VCaP (cell line): ENCODE results near the gene SLC34A1.

Experiments used
- H3K27ac ChIP-seq: fragments of 450-650 bp; 2 replicates; pipeline ENCODE4 v1.5.1; 2017
- TF ChIP-seq, protein P1 (sequence below): fragments of 450-650 bp; conservative IDR thresholded peaks from 2 replicates; pipeline ENCODE4 v1.5.1; 2017; ENCODE audit warnings: mild to moderate bottlenecking, moderate library complexity

Gene SLC34A1

DNA sequence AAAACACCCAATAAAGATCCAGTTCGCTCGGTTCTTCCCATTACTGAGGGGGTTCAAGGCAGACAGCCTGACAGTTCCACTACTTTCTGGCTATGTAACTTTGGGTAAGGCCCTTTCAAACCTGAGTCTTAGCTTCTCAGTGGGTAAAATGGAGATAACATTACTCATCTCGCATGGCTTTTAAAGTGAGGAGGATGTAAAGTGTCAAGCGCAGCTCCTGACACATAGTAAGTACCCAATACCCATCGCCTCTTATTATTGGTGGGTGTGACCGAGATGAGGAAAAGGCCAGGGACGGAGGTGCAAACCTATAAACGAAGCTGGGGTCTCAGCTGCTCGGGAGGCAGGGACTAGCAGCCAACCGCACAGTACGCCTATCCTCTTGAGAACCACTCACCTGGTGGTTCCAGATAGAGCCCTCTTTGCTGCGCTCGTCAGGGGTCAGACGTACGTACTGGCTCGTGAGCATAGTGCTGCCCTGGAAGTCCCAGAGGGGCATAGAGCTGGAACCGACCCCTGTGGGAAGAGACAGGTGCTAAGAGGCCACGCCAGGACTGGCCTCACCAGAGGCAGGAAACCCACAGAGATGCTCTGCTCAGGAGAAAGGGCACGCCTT lies 33.4 kb upstream of the SLC34A1 start:
- TF ChIP-seq, protein P1, sequence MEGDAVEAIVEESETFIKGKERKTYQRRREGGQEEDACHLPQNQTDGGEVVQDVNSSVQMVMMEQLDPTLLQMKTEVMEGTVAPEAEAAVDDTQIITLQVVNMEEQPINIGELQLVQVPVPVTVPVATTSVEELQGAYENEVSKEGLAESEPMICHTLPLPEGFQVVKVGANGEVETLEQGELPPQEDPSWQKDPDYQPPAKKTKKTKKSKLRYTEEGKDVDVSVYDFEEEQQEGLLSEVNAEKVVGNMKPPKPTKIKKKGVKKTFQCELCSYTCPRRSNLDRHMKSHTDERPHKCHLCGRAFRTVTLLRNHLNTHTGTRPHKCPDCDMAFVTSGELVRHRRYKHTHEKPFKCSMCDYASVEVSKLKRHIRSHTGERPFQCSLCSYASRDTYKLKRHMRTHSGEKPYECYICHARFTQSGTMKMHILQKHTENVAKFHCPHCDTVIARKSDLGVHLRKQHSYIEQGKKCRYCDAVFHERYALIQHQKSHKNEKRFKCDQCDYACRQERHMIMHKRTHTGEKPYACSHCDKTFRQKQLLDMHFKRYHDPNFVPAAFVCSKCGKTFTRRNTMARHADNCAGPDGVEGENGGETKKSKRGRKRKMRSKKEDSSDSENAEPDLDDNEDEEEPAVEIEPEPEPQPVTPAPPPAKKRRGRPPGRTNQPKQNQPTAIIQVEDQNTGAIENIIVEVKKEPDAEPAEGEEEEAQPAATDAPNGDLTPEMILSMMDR = no peak
- peak overlapping the region; percentile 97 for H3K27ac ChIP-seq

DNA sequence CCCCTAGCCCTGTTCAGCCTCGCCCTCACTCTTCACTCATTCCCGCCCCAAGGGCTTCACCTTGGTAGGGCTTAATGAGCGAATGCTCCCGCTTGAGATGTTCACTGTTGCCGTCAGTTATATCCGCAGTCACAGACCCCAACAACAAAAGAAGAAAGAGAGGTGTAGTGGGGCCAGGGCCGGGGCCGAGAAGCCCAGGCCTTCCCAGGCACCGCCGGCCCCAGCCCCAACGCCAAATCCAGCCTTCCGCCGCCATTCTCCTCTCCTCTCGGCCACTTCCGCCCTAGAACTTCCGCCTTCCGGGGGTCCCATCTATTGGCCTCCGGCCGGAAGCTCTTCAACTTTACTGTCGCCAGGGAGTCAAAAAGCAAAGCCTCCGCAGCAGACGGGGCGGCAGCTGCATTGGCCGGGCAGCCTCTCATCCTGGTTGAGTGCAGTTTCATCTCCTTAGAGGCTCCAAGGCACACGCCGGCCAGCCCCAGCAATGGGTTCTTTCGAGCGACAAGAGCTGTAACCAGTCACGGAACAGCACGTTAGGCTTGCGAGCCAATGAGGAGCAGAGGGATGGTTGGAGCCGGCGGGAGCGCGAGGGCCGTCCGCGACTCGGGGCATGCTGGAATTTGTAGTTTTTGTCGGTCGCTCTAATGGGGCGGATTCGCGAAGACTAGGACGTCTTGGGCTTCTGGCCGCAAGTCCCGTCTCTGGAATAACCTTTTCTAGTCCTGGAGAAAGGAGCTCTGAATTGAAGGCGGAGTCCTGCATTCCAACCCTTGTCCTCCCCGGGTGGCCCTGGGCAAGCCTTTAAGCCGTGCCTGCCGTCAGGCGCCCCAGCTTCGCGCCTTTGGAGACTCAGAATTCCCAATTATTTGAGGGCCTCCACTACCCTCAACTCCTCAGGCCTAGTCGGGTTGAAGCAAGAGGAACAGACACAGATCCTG lies 32.6 kb upstream of the SLC34A1 start, which contains the start of gene LMAN2:
Gene LMAN2 (minus strand): TSS at position 277 of the 938 bp plus-strand sequence. CDS start 21 bp downstream, at position 256.
- peak within 1 kb of the TSS; percentile 97 for H3K27ac ChIP-seq
- TF ChIP-seq, protein P1 = no peak

DNA sequence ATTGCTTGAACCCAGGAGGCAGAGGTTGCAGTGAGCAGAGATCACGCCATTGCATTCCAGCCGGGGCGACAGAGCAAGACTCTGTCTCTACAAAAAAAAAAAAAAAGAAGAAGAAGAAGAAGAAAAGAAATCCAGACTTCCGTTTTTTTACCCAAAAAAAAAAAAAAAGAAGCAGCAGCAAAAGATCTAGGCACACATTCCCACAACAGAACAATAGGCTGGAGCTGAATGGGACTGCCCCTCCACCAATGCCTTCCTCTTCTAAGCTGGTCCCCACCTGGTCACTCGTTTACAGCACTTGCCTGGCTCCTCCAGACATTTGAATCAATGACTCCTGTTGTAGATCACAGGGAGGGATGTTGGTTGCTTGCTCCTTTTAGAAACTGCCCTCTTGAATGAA lies 31.1 kb upstream of the SLC34A1 start:
- no peak overlapping the region for H3K27ac ChIP-seq
- TF ChIP-seq, protein P1 = no peak

DNA sequence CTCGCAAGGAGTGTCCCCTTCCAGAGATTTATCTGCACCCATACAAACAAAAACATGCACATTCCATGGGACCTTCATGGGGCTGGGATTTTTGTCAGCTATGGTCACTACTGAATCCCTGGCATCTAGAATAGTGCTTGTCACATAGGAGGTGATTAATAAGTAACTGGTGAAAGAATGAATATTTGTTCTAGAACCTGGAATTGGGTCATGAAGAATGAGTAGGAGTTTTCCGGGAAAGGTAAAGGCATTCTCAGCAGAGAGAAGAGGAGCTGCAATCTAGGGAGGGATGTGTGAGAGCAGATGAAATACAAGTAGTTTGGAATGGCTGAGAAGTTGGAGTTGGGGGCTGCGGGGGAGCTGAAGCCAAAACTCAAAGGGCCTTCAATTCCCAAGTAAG lies 30.0 kb upstream of the SLC34A1 start:
- TF ChIP-seq, protein P1 = no peak

DNA sequence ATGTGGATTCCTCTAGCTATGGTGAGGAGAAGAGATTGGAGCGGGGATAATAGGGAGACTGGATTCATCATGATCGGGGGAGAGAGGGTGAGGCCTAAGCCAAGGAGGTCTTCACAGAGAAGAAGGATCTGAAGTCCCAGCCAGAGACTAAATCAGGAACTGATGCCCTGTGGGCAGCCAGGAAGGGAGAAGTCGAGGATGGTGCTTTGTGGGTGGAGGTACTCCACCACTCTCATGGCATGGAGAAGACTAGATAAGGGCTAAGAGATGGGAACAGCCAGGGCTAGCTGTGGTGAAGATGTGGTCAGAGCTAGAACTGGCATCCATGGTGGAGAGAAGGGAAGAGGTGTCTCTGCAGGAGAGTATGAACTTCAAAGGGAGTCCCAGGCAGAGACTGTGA lies 29.5 kb upstream of the SLC34A1 start:
- H3K27ac ChIP-seq = no peak overlapping the region
- TF ChIP-seq, protein P1 = no peak

More for the DNA sequence above, 30.0 kb upstream of the SLC34A1 start:
- no peak overlapping the region for H3K27ac ChIP-seq

DNA sequence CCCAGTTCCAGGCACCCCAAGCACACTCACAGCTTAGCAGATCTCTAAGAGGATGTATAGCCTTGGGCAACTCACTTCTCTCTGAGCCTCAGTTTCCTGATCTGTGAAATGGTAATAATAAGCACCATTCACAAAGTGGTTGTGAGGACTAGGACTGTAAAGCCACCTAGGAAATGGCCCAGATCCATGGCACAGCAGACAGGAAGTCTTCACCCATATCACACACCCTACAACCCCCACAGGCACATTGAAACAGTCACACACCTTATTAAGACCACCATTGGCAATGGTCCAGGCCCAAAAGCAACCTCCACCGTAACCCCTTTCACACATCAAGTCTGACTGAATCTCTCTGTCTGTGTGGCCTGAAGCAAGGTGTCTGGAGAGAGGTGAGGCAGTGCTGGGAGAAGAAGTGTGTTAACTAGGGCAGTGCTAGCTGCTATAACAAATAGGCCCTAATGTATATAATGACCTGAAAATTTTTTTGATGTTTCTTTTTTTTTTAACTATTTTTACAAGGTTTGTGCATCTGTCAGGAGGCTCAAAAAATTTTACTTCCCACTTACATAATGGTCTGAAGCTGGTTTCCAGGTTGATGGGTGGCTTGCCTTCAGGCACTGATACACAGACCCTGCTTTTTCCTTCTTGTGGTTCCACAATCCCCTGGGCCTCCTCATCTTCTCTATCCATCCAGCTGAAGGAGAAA lies 28.9 kb upstream of the SLC34A1 start:
- TF ChIP-seq, protein P1 = no peak
- H3K27ac ChIP-seq = no peak overlapping the region

DNA sequence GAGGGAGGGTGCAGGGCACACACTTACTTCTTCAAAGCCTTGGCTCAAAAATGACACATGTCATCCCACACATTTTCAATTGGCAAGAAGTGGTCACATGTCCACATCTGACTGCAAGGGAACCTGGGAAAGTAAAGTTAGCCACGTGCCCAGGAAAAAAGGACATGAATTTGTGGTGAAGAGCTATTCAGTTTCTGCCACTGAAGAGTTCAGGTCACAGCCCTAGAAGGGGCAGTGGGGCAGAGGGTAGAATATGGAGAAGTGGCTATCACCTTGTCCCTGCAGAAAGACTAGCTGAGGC lies 28.4 kb upstream of the SLC34A1 start:
- TF ChIP-seq, protein P1 = no peak
- H3K27ac ChIP-seq = no peak overlapping the region
